ENCODE measurements around the gene NUCB2. TPM values are rescaled to one million over a fixed set of nuclear protein-coding genes. Genes with fewer than 3 reads are reported as not detected.

NUCB2 gene
- total and polyA plus RNA-seq, 2 donors (not counting 1 experiment from before 2014, with no cell fraction given): 164 to 176 TPM

DNA sequence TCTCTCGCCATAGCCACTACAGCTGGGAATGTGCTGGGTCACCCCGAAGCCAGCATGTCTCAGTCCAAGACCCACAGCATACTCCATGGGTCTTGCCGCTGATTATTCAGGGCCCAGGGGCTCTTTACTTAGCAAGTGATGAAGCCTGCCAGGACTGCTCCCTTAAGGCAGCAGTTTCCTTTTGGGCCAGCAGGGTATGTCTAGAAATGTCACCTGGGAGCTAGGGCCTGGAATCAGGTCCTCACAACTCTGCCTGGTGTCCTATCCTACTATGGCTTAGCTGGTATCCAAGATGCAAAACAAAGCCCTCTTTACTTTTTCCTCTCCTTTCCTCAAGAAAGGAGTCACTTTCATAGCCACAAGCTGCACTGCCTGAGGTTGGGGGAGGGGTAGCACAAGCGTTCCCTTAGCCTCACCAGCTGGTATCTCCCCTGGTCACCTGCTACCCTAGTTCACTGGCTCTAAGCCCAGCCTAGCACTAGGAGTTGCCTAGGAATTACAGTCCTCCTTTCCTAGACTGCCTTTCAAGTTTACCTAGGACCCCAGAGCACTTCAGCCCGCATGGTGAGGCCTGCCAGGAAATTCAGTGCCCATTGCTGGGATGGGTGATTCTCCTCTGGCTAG is 52.4 kb downstream of the NUCB2 start:
- no peak overlapping the region for H2AFZ ChIP-seq (ENCODE audit: low read length)

GRCh38 chr11:17331669-17332068 is 55.1 kb downstream of the NUCB2 start:
- H3K4me3 ChIP-seq (replicated peaks in 1 of 4; ENCODE audit: control extremely low read depth in 1 of 4, insufficient read depth in 1 of 4, low read depth in 3 of 4, low read length in 4 of 4): no peak overlapping the region
- H3K4me2 ChIP-seq (ENCODE audit: extremely low read depth, insufficient read depth, low read length): no peak overlapping the region
- H3K9ac ChIP-seq (ENCODE audit: insufficient read depth, low read length): no peak overlapping the region
- H3K36me3 ChIP-seq (ENCODE audit: control insufficient read depth, insufficient read depth, low read length): peaks cover 2% of the 10 kb centered on the region
- TF ChIP-seq CTCF (conservative IDR thresholded peaks at IDR 0.05 in 1 of 2, IDR thresholded peaks at IDR 0.05 in 1 of 2; ENCODE audit: low read depth in 1 of 2, low read length in 2 of 2) (no peak), EZH2 (IDR thresholded peaks at IDR 0.05; ENCODE audit: low read length, missing control alignments) (no peak)
- no peaks in the 10 kb centered on the region for H3K4me1 ChIP-seq (ENCODE audit: control insufficient read depth, extremely low read depth, insufficient read depth, low read length)
- no peaks in the 10 kb centered on the region for H3K9me3 ChIP-seq (ENCODE audit: control insufficient read depth, insufficient read depth, low read depth, low read length)
- no peak overlapping the region for H3K27ac ChIP-seq (ENCODE audit: insufficient read depth, low read length)
- DNase-seq (ENCODE audit: low read depth in 2 of 2): no peak
- H3K79me2 ChIP-seq (ENCODE audit: control insufficient read depth, insufficient read depth, low read length): no peaks in the 10 kb centered on the region
- no peak overlapping the region for H2AFZ ChIP-seq (ENCODE audit: low read length)
- no peaks in the 10 kb centered on the region for H4K20me1 ChIP-seq (ENCODE audit: control insufficient read depth, extremely low read depth, insufficient read depth, low read length)
- H3K27me3 ChIP-seq (ENCODE audit: control insufficient read depth, insufficient read depth, low read length): no peaks in the 10 kb centered on the region

More for the DNA sequence above, 52.4 kb downstream of the NUCB2 start:
- H3K4me3 ChIP-seq (replicated peaks in 1 of 4; ENCODE audit: control extremely low read depth in 1 of 4, insufficient read depth in 1 of 4, low read depth in 3 of 4, low read length in 4 of 4): no peak overlapping the region
- H3K4me2 ChIP-seq (ENCODE audit: extremely low read depth, insufficient read depth, low read length): no peak overlapping the region
- H3K9ac ChIP-seq (ENCODE audit: insufficient read depth, low read length): no peak overlapping the region
- no peak for TF ChIP-seq CTCF (conservative IDR thresholded peaks at IDR 0.05 in 1 of 2, IDR thresholded peaks at IDR 0.05 in 1 of 2; ENCODE audit: low read depth in 1 of 2, low read length in 2 of 2)
- no peak for TF ChIP-seq EZH2 (IDR thresholded peaks at IDR 0.05; ENCODE audit: low read length, missing control alignments)
- no peaks in the 10 kb centered on the region for H3K79me2 ChIP-seq (ENCODE audit: control insufficient read depth, insufficient read depth, low read length)
- no peaks in the 10 kb centered on the region for H3K4me1 ChIP-seq (ENCODE audit: control insufficient read depth, extremely low read depth, insufficient read depth, low read length)
- no peaks in the 10 kb centered on the region for H3K27me3 ChIP-seq (ENCODE audit: control insufficient read depth, insufficient read depth, low read length)
- H3K36me3 ChIP-seq (ENCODE audit: control insufficient read depth, insufficient read depth, low read length): peaks cover 2% of the 10 kb centered on the region
- no peak for DNase-seq (ENCODE audit: low read depth in 2 of 2)
- H4K20me1 ChIP-seq (ENCODE audit: control insufficient read depth, extremely low read depth, insufficient read depth, low read length): no peaks in the 10 kb centered on the region
- H3K9me3 ChIP-seq (ENCODE audit: control insufficient read depth, insufficient read depth, low read depth, low read length): no peaks in the 10 kb centered on the region
- H3K27ac ChIP-seq (ENCODE audit: insufficient read depth, low read length): no peak overlapping the region

GRCh38 chr11:17333799-17334586 is 57.5 kb downstream of the NUCB2 start:
- H3K4me1 ChIP-seq (ENCODE audit: control insufficient read depth, extremely low read depth, insufficient read depth, low read length): no peaks in the 10 kb centered on the region
- H3K36me3 ChIP-seq (ENCODE audit: control insufficient read depth, insufficient read depth, low read length): no peaks in the 10 kb centered on the region
- no peak for TF ChIP-seq EZH2 (IDR thresholded peaks at IDR 0.05; ENCODE audit: low read length, missing control alignments)
- no peak overlapping the region for H3K9ac ChIP-seq (ENCODE audit: insufficient read depth, low read length)
- no peak for DNase-seq (ENCODE audit: low read depth in 2 of 2)
- H3K79me2 ChIP-seq (ENCODE audit: control insufficient read depth, insufficient read depth, low read length): no peaks in the 10 kb centered on the region
- H2AFZ ChIP-seq (ENCODE audit: low read length): no peak overlapping the region
- H3K4me2 ChIP-seq (ENCODE audit: extremely low read depth, insufficient read depth, low read length): no peak overlapping the region
- no peak overlapping the region for H3K4me3 ChIP-seq (replicated peaks in 1 of 4; ENCODE audit: control extremely low read depth in 1 of 4, insufficient read depth in 1 of 4, low read depth in 3 of 4, low read length in 4 of 4)
- H3K27me3 ChIP-seq (ENCODE audit: control insufficient read depth, insufficient read depth, low read length): no peaks in the 10 kb centered on the region
- no peaks in the 10 kb centered on the region for H4K20me1 ChIP-seq (ENCODE audit: control insufficient read depth, extremely low read depth, insufficient read depth, low read length)
- H3K9me3 ChIP-seq (ENCODE audit: control insufficient read depth, insufficient read depth, low read depth, low read length): no peaks in the 10 kb centered on the region
- H3K27ac ChIP-seq (ENCODE audit: insufficient read depth, low read length): no peak overlapping the region
